C4-2B (cell line): ENCODE measurements around the gene DDX50.

Source experiments
- ZFX ChIP-seq: fragments of 450-650 bp; IDR thresholded peaks from 2 replicates; pipeline ENCODE4 v1.6.1; 2017
- TF ChIP-seq, protein P1 (sequence below): fragments of 450-650 bp; conservative IDR thresholded peaks from 2 replicates; pipeline ENCODE4 v1.5.1; 2017; ENCODE audit warnings: mild to moderate bottlenecking

DNA sequence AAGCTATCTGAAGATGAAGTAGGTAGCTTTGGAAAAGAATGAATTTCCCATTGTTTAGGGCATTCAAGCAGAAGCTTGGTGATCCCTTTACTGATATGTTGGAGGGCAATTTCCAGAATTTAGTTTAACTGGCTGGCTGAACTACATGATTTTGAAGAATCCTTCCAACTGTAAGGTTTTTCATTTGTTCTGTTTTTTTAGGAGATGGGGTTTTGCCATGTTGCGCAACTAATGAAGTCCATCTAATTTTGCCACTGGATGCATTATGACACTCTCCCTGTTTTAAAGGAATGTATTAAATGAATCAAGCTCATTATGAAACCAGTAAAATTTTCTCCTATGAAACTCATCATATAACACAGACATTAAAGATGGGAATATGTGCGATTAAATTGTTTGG lies 6.1 kb upstream of the DDX50 start:
- TF ChIP-seq, protein P1, sequence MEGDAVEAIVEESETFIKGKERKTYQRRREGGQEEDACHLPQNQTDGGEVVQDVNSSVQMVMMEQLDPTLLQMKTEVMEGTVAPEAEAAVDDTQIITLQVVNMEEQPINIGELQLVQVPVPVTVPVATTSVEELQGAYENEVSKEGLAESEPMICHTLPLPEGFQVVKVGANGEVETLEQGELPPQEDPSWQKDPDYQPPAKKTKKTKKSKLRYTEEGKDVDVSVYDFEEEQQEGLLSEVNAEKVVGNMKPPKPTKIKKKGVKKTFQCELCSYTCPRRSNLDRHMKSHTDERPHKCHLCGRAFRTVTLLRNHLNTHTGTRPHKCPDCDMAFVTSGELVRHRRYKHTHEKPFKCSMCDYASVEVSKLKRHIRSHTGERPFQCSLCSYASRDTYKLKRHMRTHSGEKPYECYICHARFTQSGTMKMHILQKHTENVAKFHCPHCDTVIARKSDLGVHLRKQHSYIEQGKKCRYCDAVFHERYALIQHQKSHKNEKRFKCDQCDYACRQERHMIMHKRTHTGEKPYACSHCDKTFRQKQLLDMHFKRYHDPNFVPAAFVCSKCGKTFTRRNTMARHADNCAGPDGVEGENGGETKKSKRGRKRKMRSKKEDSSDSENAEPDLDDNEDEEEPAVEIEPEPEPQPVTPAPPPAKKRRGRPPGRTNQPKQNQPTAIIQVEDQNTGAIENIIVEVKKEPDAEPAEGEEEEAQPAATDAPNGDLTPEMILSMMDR: no peak
- TF ChIP-seq ZFX: no peak
